ENCODE results near the gene PAQR9. TPM values are rescaled to one million over a fixed set of nuclear protein-coding genes. Genes with fewer than 3 reads are reported as not detected.
A peak's percentile ranks its signal among the peaks of the same experiment; 100 is the strongest.

PAQR9 gene
- total and polyA plus RNA-seq, 2 of the 13 experiments (the other 11 are each of a cell fraction or from before 2014, with no cell fraction given) = 3.7 to 10.3 TPM

- TF ChIP-seq NFAT5 (CRISPR knock-in tag; IDR thresholded peaks at IDR 0.05) (no peak), NR2F6 (IDR thresholded peaks at IDR 0.05) (peak; percentile 7; the same call in 1 of the 2 replicates), NR2F6 (CRISPR knock-in tag; IDR thresholded peaks at IDR 0.05) (no peak), ZFY (CRISPR knock-in tag; IDR thresholded peaks at IDR 0.05) (no peak), ZNF343 (CRISPR knock-in tag; IDR thresholded peaks at IDR 0.05) (no peak), ZNF605 (CRISPR knock-in tag; IDR thresholded peaks at IDR 0.05) (no peak), ZNF331 (CRISPR knock-in tag; IDR thresholded peaks at IDR 0.05) (no peak), ADNP (CRISPR knock-in tag; IDR thresholded peaks at IDR 0.05) (no peak), HNF4G (IDR thresholded peaks at IDR 0.05; ENCODE audit: borderline replicate concordance, low read depth, low read length) (no peak), HNF4G (CRISPR knock-in tag; IDR thresholded peaks at IDR 0.05; ENCODE audit: borderline replicate concordance, low read depth) (no peak), TRIM24 (CRISPR knock-in tag; IDR thresholded peaks at IDR 0.05) (no peak), CEBPB (IDR thresholded peaks at IDR 0.05; ENCODE audit: borderline replicate concordance, low read depth, low read length) (no peak), HMGA1 (CRISPR knock-in tag; conservative IDR thresholded peaks at IDR 0.05) (no peak), CCAR2 (optimal IDR thresholded peaks at IDR 0.05; ENCODE audit: low read depth, low read length) (no peak), ZFP91 (CRISPR knock-in tag; IDR thresholded peaks at IDR 0.05; ENCODE audit: borderline replicate concordance) (no peak), PRPF4 (IDR thresholded peaks at IDR 0.05; ENCODE audit: low read depth, low read length, poor library complexity, severe bottlenecking) (no peak), ZNF713 (CRISPR knock-in tag; IDR thresholded peaks at IDR 0.05) (no peak), MAFF (IDR thresholded peaks at IDR 0.05; ENCODE audit: low read depth, low read length) (peak; percentile 98)
Measured at GRCh38 chr3:143004823-143005222, 41.3 kb upstream of the PAQR9 start (continued).
